Ovary (tissue), 3 donors: Measurements from ENCODE around the gene GMPR.

Experiments used
- CTCF ChIP-seq, 3 donors: fragments of 450-650 bp in 2 of 3; fragments of 200-600 bp in 1 of 3; IDR thresholded peaks; one replicate each; pipeline versions ENCODE4 v1.5.1 to v1.8.0; 2016 to 2022; ENCODE audit warnings: antibody characterized with exemption in 3 of 3, mild to moderate bottlenecking in 1 of 3
- EP300 ChIP-seq: sonication (generic); formaldehyde crosslinking; IDR thresholded peaks from one replicate; pipeline ENCODE4 v1.6.1; 2017; ENCODE audit warnings: antibody characterized with exemption
- donor health status: DM: no; HTN: no; CAD: no.

GRCh38 chr6:16332175-16332542 is 93.8 kb downstream of the GMPR start:
- TF ChIP-seq EP300 (no peak), CTCF (IDR thresholded peaks at IDR 0.05) (peak; percentile 77 to 85 (median 80))
